GM23338 (cell line): ENCODE measurements around the gene PHF1.

Experiments
- CTCF ChIP-seq, 2 experiments: fragments of 200-600 bp in 1 of 2; sonication (generic) in 1 of 2; conservative IDR thresholded peaks; 2 replicates each; pipeline versions ENCODE4 v1.5.1 to v1.6.1; 2016 to 2017; ENCODE audit warnings: antibody characterized with exemption in 2 of 2, low read depth in 2 of 2, mild to moderate bottlenecking in 2 of 2, moderate library complexity in 1 of 2
- ETS1 ChIP-seq: IDR thresholded peaks from 2 replicates; pipeline ENCODE4 v1.6.1; 2016; ENCODE audit warnings: antibody characterized with exemption
- EZH2 ChIP-seq: fragments of 200-600 bp; sonication (generic); IDR thresholded peaks from one replicate; pipeline ENCODE4 v1.8.0; 2017; ENCODE audit warnings: antibody characterized with exemption, mild to moderate bottlenecking, low read depth; ENCODE audit not compliant: unreplicated experiment
- EZH2phosphoT487 ChIP-seq: fragments of 200-600 bp; sonication (generic); IDR thresholded peaks from one replicate; pipeline ENCODE4 v1.8.1; 2018; ENCODE audit warnings: antibody characterized with exemption; ENCODE audit not compliant: unreplicated experiment
- POLR2AphosphoS5 ChIP-seq: IDR thresholded peaks from 2 replicates; pipeline ENCODE4 v1.6.1; 2016; ENCODE audit warnings: antibody characterized with exemption, low read depth

GRCh38 chr6:33392979-33393378 lies 17.8 kb upstream of the PHF1 start:
- no peak for TF ChIP-seq POLR2AphosphoS5
- no peak for TF ChIP-seq CTCF (conservative IDR thresholded peaks at IDR 0.05; ENCODE audit: low read depth in 2 of 2)
- TF ChIP-seq EZH2phosphoT487: no peak
- TF ChIP-seq EZH2: no peak
- no peak for TF ChIP-seq ETS1
